ENCODE data around the gene MLC1. TPM values are rescaled to one million over a fixed set of nuclear protein-coding genes. Genes with fewer than 3 reads are reported as not detected.

The MLC1 gene
- total and polyA plus RNA-seq, 2 experiments from 2014 or later = 0.27 to 0.32 TPM

DNA sequence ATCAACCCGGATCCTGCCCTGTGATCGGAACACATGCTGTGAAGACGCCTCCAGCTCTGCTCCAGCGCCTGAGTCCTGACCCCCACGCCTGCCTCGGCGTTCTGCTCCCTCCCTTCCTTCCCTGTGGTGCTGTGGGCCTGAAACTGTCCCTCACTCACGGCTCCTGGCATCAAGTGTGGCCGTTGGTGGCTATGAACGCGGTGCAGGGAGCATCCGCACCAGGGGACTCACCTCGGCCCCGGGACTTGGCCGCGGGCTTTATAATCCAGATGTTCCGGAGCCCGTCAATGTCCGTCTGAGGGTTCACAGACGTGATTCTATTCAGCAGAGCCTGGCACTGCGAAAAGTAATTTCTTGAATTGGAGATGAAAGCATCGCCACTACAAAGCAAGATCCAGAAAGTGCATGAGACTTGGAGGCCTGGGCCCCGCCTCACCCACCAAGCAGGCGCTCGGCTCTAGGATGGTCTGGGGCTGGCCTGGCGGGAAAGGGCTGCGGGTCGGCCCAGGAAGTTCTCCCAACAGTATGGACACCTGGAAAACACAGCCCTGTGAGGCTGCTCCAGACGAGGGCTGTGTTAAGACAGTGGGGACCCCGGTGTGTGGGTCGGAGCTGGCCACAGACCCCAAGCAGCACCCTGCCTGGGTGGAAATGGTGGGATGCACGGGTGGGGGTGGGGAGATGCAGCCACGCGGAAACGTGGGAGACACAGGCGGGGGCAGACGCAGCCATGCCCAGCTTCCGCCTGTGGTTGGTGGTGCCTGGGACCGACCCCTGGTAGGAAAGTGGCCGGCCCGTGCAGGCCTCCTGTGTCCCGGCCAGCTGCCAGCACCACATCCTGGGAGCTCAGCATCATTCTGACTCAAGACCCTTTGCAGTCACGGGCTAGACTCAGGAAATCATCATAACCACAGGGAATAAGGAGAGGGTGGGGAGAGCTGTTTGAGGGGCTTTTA, 50.8 kb downstream of the MLC1 start:
- H3K9me3 ChIP-seq (ENCODE audit: low read depth) = no peaks in the 10 kb centered on the region
- no peaks in the 10 kb centered on the region for H3K4me1 ChIP-seq (ENCODE audit: low read depth)
- TF ChIP-seq, protein P1, sequence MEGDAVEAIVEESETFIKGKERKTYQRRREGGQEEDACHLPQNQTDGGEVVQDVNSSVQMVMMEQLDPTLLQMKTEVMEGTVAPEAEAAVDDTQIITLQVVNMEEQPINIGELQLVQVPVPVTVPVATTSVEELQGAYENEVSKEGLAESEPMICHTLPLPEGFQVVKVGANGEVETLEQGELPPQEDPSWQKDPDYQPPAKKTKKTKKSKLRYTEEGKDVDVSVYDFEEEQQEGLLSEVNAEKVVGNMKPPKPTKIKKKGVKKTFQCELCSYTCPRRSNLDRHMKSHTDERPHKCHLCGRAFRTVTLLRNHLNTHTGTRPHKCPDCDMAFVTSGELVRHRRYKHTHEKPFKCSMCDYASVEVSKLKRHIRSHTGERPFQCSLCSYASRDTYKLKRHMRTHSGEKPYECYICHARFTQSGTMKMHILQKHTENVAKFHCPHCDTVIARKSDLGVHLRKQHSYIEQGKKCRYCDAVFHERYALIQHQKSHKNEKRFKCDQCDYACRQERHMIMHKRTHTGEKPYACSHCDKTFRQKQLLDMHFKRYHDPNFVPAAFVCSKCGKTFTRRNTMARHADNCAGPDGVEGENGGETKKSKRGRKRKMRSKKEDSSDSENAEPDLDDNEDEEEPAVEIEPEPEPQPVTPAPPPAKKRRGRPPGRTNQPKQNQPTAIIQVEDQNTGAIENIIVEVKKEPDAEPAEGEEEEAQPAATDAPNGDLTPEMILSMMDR (IDR thresholded peaks at IDR 0.05; ENCODE audit: low read depth, low read length) = no peak
- no peak overlapping the region for H3K27ac ChIP-seq
- no peaks in the 10 kb centered on the region for H3K36me3 ChIP-seq
- peaks cover 15% of the 10 kb centered on the region for H3K27me3 ChIP-seq
- no peak overlapping the region for H3K4me3 ChIP-seq
- peak in 1 of 2 donors; percentile 38 for DNase-seq (ENCODE audit: low read depth in 1 of 2, low spot score in 1 of 2)

DNA sequence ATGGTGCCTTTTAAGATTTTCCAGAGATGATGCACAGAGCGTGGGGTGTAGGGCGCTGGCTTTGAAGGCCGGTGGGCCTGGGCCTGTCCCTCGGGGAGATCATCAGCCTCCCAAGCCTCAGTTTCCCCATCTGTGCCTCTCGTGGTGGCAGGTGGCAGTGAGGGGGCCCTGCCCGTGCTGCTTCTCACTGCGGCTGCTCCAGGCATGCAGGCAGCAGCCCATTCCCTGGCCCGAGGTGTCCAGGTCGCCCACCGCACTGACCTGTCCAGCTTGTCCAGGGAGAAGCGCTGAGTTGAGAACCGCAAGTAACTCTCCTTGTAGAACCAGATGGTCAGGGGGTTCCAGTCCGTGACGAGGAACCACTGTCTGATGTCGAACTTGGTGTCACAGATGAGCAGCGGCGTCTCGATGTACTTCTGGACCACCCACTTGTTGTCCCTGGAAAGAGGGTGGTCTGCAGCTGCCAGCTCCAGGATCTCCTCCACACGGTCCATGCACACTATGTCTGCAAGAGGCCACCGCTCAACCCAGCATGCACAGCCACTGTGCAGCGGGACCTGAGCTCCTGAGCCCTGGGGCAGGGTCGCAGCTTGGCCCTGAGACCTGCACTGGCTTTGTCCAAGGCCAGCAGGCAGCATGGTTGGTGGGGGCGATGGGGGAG, 52.2 kb downstream of the MLC1 start:
- Histone ChIP-seq H3K27ac (no peak overlapping the region), H3K27me3 (peaks cover 22% of the 10 kb centered on the region), H3K9me3 (ENCODE audit: low read depth) (no peaks in the 10 kb centered on the region), H3K36me3 (no peaks in the 10 kb centered on the region), H3K4me1 (ENCODE audit: low read depth) (no peaks in the 10 kb centered on the region), H3K4me3 (no peak overlapping the region)
- TF ChIP-seq, protein P1 (IDR thresholded peaks at IDR 0.05; ENCODE audit: low read depth, low read length) = no peak
- no peak for DNase-seq (ENCODE audit: low read depth in 1 of 2, low spot score in 1 of 2)

DNA sequence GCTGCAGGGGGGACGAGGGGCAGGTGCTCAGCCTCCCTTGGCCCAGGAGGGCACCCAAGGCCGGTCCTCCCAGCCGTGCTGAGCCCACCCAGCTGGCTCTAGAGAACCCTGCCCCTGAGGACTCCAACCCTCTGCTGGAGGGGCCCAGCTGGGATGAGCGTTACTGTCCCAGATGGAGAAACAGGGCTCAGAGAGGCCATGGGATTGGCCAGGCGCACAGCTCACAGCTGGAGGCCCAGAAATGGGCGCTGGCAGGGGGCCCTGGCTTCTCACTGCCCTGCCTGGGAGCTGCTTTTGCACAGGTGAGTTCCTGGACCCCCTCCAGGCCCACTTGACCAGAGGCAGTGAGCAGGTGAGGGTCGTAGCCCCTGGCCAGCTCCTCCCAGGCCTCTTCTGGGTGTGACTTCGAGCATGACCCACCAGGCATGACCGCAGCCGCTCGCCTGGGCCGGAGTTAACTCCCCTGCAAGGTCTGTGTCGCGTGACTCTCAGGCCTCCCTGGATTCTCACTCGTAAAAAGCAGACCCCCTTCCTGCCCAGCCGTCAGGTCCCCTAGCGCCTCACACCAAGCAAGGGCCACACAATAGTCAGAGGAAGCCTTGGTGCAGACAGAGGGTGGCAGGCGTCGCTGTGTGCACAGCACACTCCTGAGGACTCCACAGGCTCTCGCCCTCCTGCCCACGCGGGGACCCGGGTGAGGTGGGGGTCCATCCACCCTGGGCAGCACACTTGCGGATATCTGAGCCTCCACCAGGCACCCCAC, 52.9 kb downstream of the MLC1 start:
- Histone ChIP-seq H3K36me3 (no peaks in the 10 kb centered on the region), H3K4me1 (ENCODE audit: low read depth) (no peaks in the 10 kb centered on the region), H3K27me3 (peaks cover 24% of the 10 kb centered on the region), H3K4me3 (no peak overlapping the region), H3K27ac (no peak overlapping the region), H3K9me3 (ENCODE audit: low read depth) (no peaks in the 10 kb centered on the region)
- DNase-seq (ENCODE audit: low read depth in 1 of 2, low spot score in 1 of 2) = no peak
- TF ChIP-seq, protein P1 (IDR thresholded peaks at IDR 0.05; ENCODE audit: low read depth, low read length) = no peak

DNA sequence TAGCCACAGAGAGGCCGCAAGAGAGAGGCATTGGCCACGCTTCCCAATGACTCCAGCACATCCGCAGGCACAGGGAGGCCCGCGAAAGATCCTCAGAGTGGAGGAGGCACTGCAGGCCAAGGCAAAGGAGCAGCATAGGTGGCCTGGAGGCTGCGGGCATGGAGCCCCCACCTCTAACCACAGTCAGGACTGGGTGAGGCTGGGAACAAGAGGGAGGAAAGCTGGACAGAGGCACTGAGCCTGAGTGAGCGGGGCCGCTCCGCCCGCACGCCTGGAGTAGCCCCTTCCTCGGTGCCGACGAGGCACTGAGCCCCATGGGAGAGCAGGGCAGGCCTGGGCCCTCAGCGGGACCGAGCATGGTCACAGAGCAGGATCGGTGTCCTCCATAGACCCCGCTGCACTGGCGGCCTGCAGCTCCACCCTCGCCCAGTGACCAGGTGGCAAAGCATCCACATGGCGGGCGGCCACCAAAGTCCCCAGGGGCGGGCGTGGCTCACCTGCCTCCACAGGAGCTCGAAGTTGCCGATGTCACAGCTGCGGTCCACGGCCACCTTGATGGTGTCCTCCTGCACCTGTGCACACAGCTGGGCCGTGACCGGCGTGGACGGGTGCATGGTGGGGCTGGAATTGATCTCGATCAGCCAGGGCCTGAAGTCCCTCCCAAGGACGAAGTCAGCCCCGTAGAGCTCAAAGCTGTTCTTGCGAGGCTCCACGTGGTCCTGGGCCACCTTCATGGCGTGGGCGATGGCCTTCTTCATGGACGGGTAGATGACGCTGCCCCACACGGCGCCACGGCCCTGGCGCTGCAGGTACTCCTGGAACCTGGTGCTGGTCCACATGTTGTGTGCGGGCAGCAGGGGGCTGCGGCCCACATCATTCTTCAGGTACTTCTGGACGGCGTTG, 53.8 kb downstream of the MLC1 start:
- TF ChIP-seq, protein P1 (IDR thresholded peaks at IDR 0.05; ENCODE audit: low read depth, low read length) = no peak
- peaks cover 30% of the 10 kb centered on the region for H3K27me3 ChIP-seq
- no peak for DNase-seq (ENCODE audit: low read depth in 1 of 2, low spot score in 1 of 2)

More for the DNA sequence above, 53.8 kb downstream of the MLC1 start:
- Histone ChIP-seq H3K36me3 (no peaks in the 10 kb centered on the region), H3K9me3 (ENCODE audit: low read depth) (no peaks in the 10 kb centered on the region), H3K27ac (no peak overlapping the region), H3K4me3 (no peak overlapping the region), H3K4me1 (ENCODE audit: low read depth) (no peaks in the 10 kb centered on the region)
